Measurements from ENCODE around the gene HECTD4. TPM values are rescaled to one million over a fixed set of nuclear protein-coding genes. Genes with fewer than 3 reads are reported as not detected.

Gene HECTD4
- total and polyA plus RNA-seq, 2 experiments from 2014 or later = 25.7 to 36.9 TPM

GRCh38 chr12:112206944-112207343, 175.3 kb downstream of the HECTD4 start (continued):
- no peak for TF ChIP-seq REST (IDR thresholded peaks at IDR 0.05; ENCODE audit: unreplicated experiment)
- no peak for TF ChIP-seq ZNF331 (CRISPR knock-in tag; IDR thresholded peaks at IDR 0.05; ENCODE audit: low read depth)
- TF ChIP-seq STAT1 (IDR thresholded peaks at IDR 0.05; ENCODE audit: unreplicated experiment) = no peak
- no peak for TF ChIP-seq CREB1 (CRISPR knock-in tag; IDR thresholded peaks at IDR 0.05; ENCODE audit: low read depth)

- Histone ChIP-seq H3K36me3 (ENCODE audit: insufficient read depth) (peaks cover 10% of the 10 kb centered on the region), H3K4me3 (no peak overlapping the region), H3K9me2 (ENCODE audit: insufficient read depth) (no peaks in the 10 kb centered on the region), H3K27ac (ENCODE audit: low read depth) (no peak overlapping the region), H3K4me2 (no peak overlapping the region), H2AFZ (no peak overlapping the region), H3F3A (replicated peaks; ENCODE audit: low read depth) (no peaks in the 10 kb centered on the region), H3K27me3 (ENCODE audit: insufficient read depth) (no peaks in the 10 kb centered on the region), H3K79me2 (replicated peaks; ENCODE audit: insufficient read depth) (no peaks in the 10 kb centered on the region), H3K4me1 (ENCODE audit: insufficient read depth) (no peaks in the 10 kb centered on the region), H4K20me1 (replicated peaks; ENCODE audit: insufficient read depth) (no peaks in the 10 kb centered on the region)
- DNase-seq (ENCODE audit: low spot score) = no peak
- H3K36me3 Mint-ChIP-seq (ENCODE audit: low read depth) = peaks cover 16% of the 10 kb centered on the region
- H3K4me1 Mint-ChIP-seq = peaks cover 3% of the 10 kb centered on the region; the same call in 2 of the 3 replicates
- no peak for ATAC-seq
- no peak overlapping the region for H3K27ac Mint-ChIP-seq
- H3K27me3 Mint-ChIP-seq (ENCODE audit: insufficient read depth, low read depth, poor library complexity) = peaks cover 5% of the 10 kb centered on the region
- H3K9me3 Mint-ChIP-seq = no peaks in the 10 kb centered on the region
- H3K4me3 Mint-ChIP-seq = no peak overlapping the region
- TF ChIP-seq CTCF (conservative IDR thresholded peaks at IDR 0.05; ENCODE audit: low read depth in 2 of 2) = no peak
- TF ChIP-seq STAT1 (IDR thresholded peaks at IDR 0.05; ENCODE audit: unreplicated experiment) = no peak
- no peak for TF ChIP-seq CREB1 (CRISPR knock-in tag; IDR thresholded peaks at IDR 0.05; ENCODE audit: low read depth)
- TF ChIP-seq POLR2AphosphoS5 (IDR thresholded peaks at IDR 0.05; ENCODE audit: low read depth) = no peak
- TF ChIP-seq ZNF331 (CRISPR knock-in tag; IDR thresholded peaks at IDR 0.05; ENCODE audit: low read depth) = no peak
- no peak for TF ChIP-seq EZH2phosphoT487 (IDR thresholded peaks at IDR 0.05; ENCODE audit: unreplicated experiment)
- no peak for TF ChIP-seq REST (IDR thresholded peaks at IDR 0.05; ENCODE audit: unreplicated experiment)
- TF ChIP-seq, protein P1, sequence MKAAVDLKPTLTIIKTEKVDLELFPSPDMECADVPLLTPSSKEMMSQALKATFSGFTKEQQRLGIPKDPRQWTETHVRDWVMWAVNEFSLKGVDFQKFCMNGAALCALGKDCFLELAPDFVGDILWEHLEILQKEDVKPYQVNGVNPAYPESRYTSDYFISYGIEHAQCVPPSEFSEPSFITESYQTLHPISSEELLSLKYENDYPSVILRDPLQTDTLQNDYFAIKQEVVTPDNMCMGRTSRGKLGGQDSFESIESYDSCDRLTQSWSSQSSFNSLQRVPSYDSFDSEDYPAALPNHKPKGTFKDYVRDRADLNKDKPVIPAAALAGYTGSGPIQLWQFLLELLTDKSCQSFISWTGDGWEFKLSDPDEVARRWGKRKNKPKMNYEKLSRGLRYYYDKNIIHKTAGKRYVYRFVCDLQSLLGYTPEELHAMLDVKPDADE (IDR thresholded peaks at IDR 0.05) = no peak
- TF ChIP-seq JUNB (IDR thresholded peaks at IDR 0.05; ENCODE audit: unreplicated experiment) = no peak
- no peak for TF ChIP-seq ZNF114 (CRISPR knock-in tag; IDR thresholded peaks at IDR 0.05)
- no peak for TF ChIP-seq EZH2 (IDR thresholded peaks at IDR 0.05; ENCODE audit: low read depth, unreplicated experiment)
Measured at GRCh38 chr12:112199136-112199535, 183.1 kb downstream of the HECTD4 start.

Data from GM23338 (cell line).